ENCODE measurements around the gene GTF2A2. TPM values are rescaled to one million over a fixed set of nuclear protein-coding genes. Genes with fewer than 3 reads are reported as not detected.

Gene GTF2A2
- polyA plus RNA-seq, 1 experiment: 10.8 TPM

- no peaks in the 10 kb centered on the region for H3K36me3 ChIP-seq (ENCODE audit: control insufficient read depth, insufficient read depth, low read length)
- POLR2A ChIA-PET: no interaction called here
- CTCF ChIA-PET: no interaction called here
- no peak for TF ChIP-seq CTCF (IDR thresholded peaks at IDR 0.05; ENCODE audit: insufficient read depth, low read depth, low read length)
- no peak overlapping the region for H3K4me3 ChIP-seq (ENCODE audit: low read depth, low read length)
- DNase-seq (ENCODE audit: low read depth): no peak
- H3K27me3 ChIP-seq (ENCODE audit: control insufficient read depth, insufficient read depth, low read length): peaks cover 3% of the 10 kb centered on the region; the same call in 1 of the 2 replicates
These were observed 41.7 kb downstream of the GTF2A2 start for GRCh38 chr15:59615661-59616060.

- no peak overlapping the region for H3K4me3 ChIP-seq (ENCODE audit: low read depth, low read length)
- POLR2A ChIA-PET: no interaction called here
- no peak for TF ChIP-seq CTCF (IDR thresholded peaks at IDR 0.05; ENCODE audit: insufficient read depth, low read depth, low read length)
- peaks cover 3% of the 10 kb centered on the region; the same call in 1 of the 2 replicates for H3K27me3 ChIP-seq (ENCODE audit: control insufficient read depth, insufficient read depth, low read length)
- no peaks in the 10 kb centered on the region for H3K36me3 ChIP-seq (ENCODE audit: control insufficient read depth, insufficient read depth, low read length)
- CTCF ChIA-PET: interaction anchor here (0.7 to 1.1 kb wide), 3 partner anchors 10 to 1664 kb away, joined by 3 read pairs; no protein-coding TSS in a partner anchor
- DNase-seq (ENCODE audit: low read depth): no peak
These were observed 43.2 kb downstream of the GTF2A2 start for GRCh38 chr15:59614153-59614552.

- no peaks in the 10 kb centered on the region for H3K36me3 ChIP-seq (ENCODE audit: control insufficient read depth, insufficient read depth, low read length)
- ChIA-PET POLR2A (no interaction called here), CTCF (interaction anchor here (0.7 to 0.8 kb wide), 3 partner anchors 15 to 113 kb away, joined by 3 to 5 read pairs (median 3); no protein-coding TSS in a partner anchor)
- no peak for DNase-seq (ENCODE audit: low read depth)
- no peak within 1 kb of the TSS for H3K4me3 ChIP-seq (ENCODE audit: low read depth, low read length)
- no peak for TF ChIP-seq CTCF (IDR thresholded peaks at IDR 0.05; ENCODE audit: insufficient read depth, low read depth, low read length)
- peaks cover 3% of the 10 kb centered on the region; the same call in 1 of the 2 replicates for H3K27me3 ChIP-seq (ENCODE audit: control insufficient read depth, insufficient read depth, low read length)
These were observed 45.7 kb downstream of the GTF2A2 start, which contains the start of gene GCNT3 for GRCh38 chr15:59611276-59612260. TSS of gene GCNT3 (plus strand) at chr15:59611783. CDS start at chr15:59618239, 6,456 bp downstream.

- ChIA-PET POLR2A (no interaction called here), CTCF (no interaction called here)
- Histone ChIP-seq H3K4me3 (ENCODE audit: low read depth, low read length) (no peak overlapping the region), H3K27me3 (ENCODE audit: control insufficient read depth, insufficient read depth, low read length) (peaks cover 3% of the 10 kb centered on the region; the same call in 1 of the 2 replicates), H3K36me3 (ENCODE audit: control insufficient read depth, insufficient read depth, low read length) (no peaks in the 10 kb centered on the region)
- TF ChIP-seq CTCF (IDR thresholded peaks at IDR 0.05; ENCODE audit: insufficient read depth, low read depth, low read length): no peak
- no peak for DNase-seq (ENCODE audit: low read depth)
These were observed 47.3 kb downstream of the GTF2A2 start for GRCh38 chr15:59609730-59610712.

Measured in BJ (cell line).